GM21423 (cell line): Measurements from ENCODE around the gene ARMC2.
"Not testable (repeated sequence)": the region's sequence is repeated elsewhere in the genome, so short reads cannot be mapped to it uniquely, and the experiment has no call there.

Experiments used
- ATAC-seq: cut with Tn5 transposase; IDR thresholded peaks from one replicate; pipeline ENCODE4 v1.9.1; 2021; ENCODE audit warnings: mild to moderate bottlenecking, moderate library complexity; ENCODE audit not compliant: unreplicated experiment

Gene ARMC2

DNA sequence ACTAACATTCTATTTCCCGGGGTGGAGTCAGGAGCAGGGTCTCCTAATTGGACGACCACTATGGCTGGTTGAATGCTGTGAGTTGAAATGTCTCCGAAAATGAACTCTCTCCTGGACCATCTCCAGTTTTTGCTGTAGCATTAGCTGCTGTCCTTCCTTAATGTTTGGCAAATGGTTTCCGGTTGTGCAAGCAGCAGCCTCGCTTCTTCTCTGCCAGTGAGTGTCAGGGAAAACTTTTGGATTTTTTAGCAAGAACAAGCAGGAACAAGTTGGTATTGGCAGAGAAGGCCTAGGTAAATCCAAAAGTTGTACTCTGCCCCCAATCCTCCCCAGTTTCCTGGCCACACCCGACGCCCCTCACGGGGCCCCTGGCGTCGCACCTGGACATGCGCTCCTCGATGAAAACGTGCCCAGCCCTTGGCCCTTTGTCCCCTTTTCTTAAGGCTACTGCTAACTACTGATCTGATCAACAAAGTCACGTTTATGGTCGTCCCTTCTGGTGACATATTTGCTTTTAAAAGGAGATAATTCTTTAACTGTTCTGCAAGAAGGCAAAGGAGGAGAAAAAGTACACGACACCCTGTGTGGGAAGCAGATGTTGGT lies 103.2 kb downstream of the ARMC2 start:
- no peak for ATAC-seq

- ATAC-seq = no peak
Observed at GRCh38 chr6:108952776-108953486, 104.7 kb downstream of the ARMC2 start.

DNA sequence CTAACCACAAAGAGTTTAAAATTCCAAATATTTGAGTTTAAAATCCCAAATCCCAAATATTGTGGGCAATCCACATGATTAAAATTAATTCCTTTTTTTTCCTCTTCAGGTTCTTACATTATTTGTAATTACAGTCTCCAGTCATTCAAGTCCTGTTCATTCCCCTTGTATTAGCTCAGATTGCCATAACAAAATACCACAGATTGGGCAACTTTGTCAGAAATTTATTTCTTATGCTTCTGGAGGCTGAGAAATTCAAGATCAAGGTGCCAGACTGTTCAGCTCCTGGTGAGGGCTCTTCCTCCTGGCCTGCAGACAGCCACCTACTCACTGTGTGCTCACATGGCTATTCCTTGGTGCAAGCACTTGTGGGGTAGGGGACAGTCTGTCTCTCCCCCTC lies 105.5 kb downstream of the ARMC2 start:
- ATAC-seq = no peak

GRCh38 chr6:108955329-108955949 lies 107.2 kb downstream of the ARMC2 start:
- no peak for ATAC-seq

- no peak for ATAC-seq
Observed at GRCh38 chr6:108957221-108957620, 109.0 kb downstream of the ARMC2 start.

GRCh38 chr6:108958900-108959770 lies 110.9 kb downstream of the ARMC2 start:
- ATAC-seq = no peak

DNA sequence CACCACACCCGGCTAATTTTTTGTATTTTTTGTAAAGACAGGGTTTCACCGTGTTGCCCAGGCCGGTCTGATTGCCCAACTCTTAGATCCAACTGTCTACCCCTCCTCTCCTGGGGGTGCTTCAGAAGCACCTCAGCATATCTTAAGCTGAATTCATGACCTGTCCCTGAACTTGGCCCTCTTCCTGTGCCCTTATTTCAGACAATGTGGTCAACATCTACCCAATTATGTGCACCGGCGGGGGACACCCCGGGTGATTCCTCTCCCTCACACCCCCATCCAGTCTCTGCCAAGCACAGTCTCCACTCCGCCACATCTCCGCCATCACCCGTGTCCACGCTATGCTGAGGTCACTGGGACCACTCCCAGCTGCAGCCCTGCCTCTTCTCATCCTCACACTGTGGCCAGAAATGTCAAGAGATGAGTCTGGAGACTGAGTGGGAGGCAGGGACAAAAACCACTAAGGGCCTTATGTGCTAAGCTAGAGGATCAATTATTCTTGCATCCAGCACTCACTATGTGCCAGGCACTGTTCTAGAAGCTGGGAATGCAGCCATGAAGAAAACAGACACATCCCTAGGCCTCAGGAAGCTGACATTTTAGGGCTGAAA lies 111.9 kb downstream of the ARMC2 start:
- ATAC-seq = no peak

GRCh38 chr6:108960601-108961000 lies 112.4 kb downstream of the ARMC2 start:
- ATAC-seq = no peak

- ATAC-seq = no peak
Observed at GRCh38 chr6:108961077-108961476, 112.9 kb downstream of the ARMC2 start.

DNA sequence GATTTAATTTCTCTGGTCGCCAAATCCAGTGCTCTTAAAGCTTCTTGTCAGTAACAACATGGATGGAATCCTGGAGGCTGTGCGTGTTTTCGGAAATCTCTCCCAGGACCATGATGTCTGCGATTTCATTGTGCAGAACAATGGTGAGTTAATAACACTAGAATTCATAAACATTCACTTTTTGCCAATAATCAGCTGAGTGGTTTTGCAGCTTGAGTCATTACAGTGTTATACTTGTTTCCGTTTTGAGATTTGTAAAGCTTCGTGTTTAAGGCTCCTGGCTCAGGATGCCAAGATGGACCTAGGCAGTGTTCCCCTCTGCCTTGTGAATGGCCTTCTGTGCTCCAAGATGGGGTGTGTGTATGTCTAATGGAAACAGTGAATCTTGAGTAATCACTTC lies 113.8 kb downstream of the ARMC2 start:
- ATAC-seq = no peak

- ATAC-seq = no peak
Observed at GRCh38 chr6:108966251-108966650, 118.0 kb downstream of the ARMC2 start.

DNA sequence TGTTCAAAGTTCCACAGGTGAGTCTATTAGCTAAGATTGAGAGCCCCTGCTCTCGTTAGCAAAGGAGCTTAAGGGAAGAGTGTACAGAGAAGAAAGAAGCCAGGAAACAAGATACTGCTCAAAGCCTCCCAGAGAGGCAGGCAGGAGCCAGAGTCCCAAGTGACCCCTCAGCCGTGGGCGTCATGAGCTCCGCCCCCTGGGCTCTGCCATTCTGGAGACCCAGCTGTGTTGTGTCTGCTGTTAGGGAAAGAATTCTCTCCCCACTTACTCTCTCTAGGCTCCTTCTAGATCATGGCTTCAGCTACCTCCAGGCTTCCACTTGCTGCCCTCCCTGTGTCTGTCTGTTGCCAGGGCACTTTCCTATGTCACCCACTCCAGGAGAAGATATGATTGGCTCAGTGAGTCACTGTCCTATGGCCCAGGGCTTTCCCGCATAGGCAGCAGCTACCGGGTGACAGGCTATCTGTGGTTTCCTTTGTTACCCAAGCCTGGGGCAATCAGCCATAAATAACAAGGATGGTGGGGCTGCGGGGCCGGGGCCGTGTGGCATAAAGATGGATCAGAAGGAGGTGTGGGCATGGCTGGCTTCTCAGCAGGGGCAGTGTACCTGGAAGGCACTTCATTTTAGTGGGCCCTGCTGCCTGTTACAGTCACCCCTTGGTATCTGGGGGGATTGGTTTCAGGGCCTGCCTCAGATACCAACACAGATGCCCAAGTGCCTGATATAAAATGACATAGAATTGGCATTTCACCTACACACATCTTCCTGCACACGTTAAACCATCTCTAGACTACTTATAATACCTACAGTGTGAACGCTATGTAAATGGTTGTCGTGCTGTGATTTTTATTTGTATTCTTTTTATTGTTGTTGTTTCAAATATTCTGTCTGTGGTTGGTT lies 118.9 kb downstream of the ARMC2 start:
- no peak for ATAC-seq

- ATAC-seq = no peak
Observed at GRCh38 chr6:108968325-108969316, 120.4 kb downstream of the ARMC2 start.

- no peak for ATAC-seq
Observed at GRCh38 chr6:108969776-108970175, 121.6 kb downstream of the ARMC2 start.

DNA sequence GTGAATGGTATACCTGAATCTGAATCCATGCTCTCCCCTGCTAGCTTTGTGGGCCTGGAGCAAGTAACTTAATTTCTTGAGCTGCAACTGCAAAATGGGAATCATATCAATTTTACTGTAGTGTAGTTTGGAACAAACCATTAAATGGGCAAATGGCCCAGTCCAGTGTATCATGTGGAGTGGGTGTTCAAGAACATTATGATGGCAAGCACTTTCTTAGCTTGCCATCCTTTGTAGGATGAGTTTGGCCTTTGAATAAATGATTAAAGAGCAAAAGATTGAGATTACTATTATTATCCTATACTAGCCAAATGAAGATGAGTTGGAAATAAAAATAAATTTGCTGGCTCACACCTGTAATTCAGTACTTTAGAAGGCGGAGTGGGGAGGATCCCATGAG lies 126.0 kb downstream of the ARMC2 start:
- no peak for ATAC-seq

DNA sequence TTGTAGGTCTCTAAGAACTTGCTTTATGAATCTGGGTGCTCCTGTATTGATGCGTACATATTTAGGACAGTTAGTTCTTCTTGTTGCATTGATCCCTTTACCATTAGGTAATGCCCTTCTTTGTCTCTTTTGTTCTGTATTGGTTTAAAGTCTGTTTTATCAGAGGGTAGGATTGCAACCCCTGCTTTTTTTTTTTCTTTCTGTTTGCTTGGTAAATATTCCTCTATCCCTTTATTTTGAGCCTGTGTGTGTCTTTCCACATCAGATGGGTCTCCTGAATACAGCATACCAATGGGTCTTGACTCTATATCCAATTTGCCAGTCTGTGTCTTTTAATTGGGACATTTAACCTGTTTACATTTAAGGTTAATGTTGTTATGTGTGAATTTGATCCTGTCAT lies 130.4 kb downstream of the ARMC2 start:
- not testable (repeated sequence) for ATAC-seq

DNA sequence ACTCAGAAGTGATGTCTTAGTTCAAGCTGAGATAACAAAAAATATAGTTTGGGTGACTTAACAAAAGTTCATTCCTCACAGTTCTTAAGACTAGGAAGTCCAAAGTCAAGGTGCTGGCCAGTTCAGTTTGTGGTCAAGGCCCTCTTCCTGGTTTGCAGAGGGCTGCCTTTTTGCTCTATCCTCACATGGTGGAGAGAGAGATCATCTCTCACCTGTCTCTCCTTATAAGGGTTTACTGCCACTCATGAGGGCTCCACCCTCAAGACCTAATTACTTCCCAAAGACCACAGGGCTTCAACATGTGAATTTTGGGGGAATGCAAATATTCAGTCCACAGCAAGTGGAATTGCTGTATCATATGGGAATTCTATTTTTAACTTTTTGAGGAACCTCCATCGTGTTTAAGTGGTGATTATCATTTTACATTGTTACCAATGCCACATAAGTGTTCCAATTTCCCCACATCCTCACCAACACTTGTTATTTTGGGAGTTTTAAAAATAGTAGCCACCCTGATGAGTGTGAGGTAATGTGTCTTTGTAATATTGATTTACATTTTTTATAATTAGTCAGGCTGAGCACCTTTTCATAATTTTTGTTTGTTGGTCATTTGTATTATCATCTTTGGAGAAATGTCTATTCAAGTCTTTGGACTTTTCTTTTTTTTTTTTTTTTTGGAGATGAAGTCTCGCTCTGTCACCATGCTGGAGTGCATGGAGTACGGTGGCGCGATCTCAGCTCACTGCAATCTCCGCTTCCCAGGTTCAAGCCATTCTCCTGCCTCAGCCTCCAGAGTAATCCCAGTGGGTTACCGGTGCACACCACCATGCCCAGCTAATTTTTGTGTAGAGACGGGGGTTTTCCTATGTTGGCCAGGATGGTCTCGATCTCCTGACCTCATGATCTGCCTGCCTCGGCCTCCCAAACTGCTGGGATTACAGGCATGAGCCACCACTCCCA lies 134.2 kb downstream of the ARMC2 start:
- no peak for ATAC-seq

DNA sequence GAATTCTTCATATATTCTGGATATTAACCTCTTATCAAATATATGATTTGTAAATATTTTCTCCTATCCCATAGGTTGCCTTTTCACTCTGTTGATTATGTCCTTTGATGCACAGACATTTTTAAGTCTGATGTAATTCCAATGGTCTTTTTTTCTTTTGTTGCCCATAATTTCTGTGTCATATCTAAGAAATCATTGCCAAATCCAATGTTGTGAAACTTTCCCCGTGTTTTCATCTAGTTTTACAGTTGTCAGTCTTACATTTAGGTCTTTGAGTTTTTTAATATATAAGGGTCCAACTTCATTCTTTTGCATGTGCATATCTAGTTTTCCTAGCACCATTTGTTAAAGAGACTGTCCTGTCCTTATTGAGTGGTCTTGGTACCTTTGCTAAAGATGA lies 134.9 kb downstream of the ARMC2 start:
- no peak for ATAC-seq
